Nucleus accumbens (tissue), 56 donors: ENCODE measurements around the gene HEPHL1.
"Not testable (repeated sequence)": the region's sequence is repeated elsewhere in the genome, so short reads cannot be mapped to it uniquely, and the experiment has no call there.

Source experiments
- DNase-seq, 56 donors: peaks; one replicate each; lab custom pipeline; 2025; lab: John Stamatoyannopoulos, UW

The HEPHL1 gene

GRCh38 chr11:94068764-94069163, 47.6 kb downstream of the HEPHL1 start:
- DNase-seq = no peak

- DNase-seq = no peak
Observed at GRCh38 chr11:94077552-94078293, 56.6 kb downstream of the HEPHL1 start.

GRCh38 chr11:94084164-94084563, 63.0 kb downstream of the HEPHL1 start:
- no peak for DNase-seq

- no peak for DNase-seq
Observed at GRCh38 chr11:94088906-94089305, 67.8 kb downstream of the HEPHL1 start.

- no peak for DNase-seq
Observed at GRCh38 chr11:94089341-94089740, 68.2 kb downstream of the HEPHL1 start.

GRCh38 chr11:94090401-94090800, 69.2 kb downstream of the HEPHL1 start:
- no peak for DNase-seq

- no peak for DNase-seq
Observed at GRCh38 chr11:94091091-94091490, 69.9 kb downstream of the HEPHL1 start.

- DNase-seq = no peak
Observed at GRCh38 chr11:94100253-94100652, 79.1 kb downstream of the HEPHL1 start.

- DNase-seq = no peak
Observed at GRCh38 chr11:94103471-94103870, 82.3 kb downstream of the HEPHL1 start.

GRCh38 chr11:94104734-94105133, 83.6 kb downstream of the HEPHL1 start:
- DNase-seq = no peak

GRCh38 chr11:94106716-94107115, 85.6 kb downstream of the HEPHL1 start:
- no peak for DNase-seq

GRCh38 chr11:94107363-94107762, 86.2 kb downstream of the HEPHL1 start:
- DNase-seq = no peak

- no peak for DNase-seq
Observed at GRCh38 chr11:94111241-94111640, 90.1 kb downstream of the HEPHL1 start.

GRCh38 chr11:94111660-94112059, 90.5 kb downstream of the HEPHL1 start:
- no peak for DNase-seq

GRCh38 chr11:94112206-94112953, 91.2 kb downstream of the HEPHL1 start:
- DNase-seq = no peak

- no peak for DNase-seq
Observed at GRCh38 chr11:94117197-94117574, 96.0 kb downstream of the HEPHL1 start.

- no peak for DNase-seq
Observed at GRCh38 chr11:94117871-94118270, 96.7 kb downstream of the HEPHL1 start.

GRCh38 chr11:94119676-94120075, 98.5 kb downstream of the HEPHL1 start:
- DNase-seq = not testable (repeated sequence)

GRCh38 chr11:94120516-94120915, 99.4 kb downstream of the HEPHL1 start:
- not testable (repeated sequence) for DNase-seq

GRCh38 chr11:94120946-94121345, 99.8 kb downstream of the HEPHL1 start:
- DNase-seq = no peak

- no peak for DNase-seq
Observed at GRCh38 chr11:94125407-94126115, 104.4 kb downstream of the HEPHL1 start.
